CD4-positive, alpha-beta T cell treated with Interleukin-4 for 4 hours (primary cell): Measurements from ENCODE around the gene MUC4.
"Not testable (repeated sequence)": the region's sequence is repeated elsewhere in the genome, so short reads cannot be mapped to it uniquely, and the experiment has no call there.

Experiments
- DNase-seq: peaks from one replicate; pipeline ENCODE4 v3.0.0-alpha.2; 2020

Gene MUC4

DNA sequence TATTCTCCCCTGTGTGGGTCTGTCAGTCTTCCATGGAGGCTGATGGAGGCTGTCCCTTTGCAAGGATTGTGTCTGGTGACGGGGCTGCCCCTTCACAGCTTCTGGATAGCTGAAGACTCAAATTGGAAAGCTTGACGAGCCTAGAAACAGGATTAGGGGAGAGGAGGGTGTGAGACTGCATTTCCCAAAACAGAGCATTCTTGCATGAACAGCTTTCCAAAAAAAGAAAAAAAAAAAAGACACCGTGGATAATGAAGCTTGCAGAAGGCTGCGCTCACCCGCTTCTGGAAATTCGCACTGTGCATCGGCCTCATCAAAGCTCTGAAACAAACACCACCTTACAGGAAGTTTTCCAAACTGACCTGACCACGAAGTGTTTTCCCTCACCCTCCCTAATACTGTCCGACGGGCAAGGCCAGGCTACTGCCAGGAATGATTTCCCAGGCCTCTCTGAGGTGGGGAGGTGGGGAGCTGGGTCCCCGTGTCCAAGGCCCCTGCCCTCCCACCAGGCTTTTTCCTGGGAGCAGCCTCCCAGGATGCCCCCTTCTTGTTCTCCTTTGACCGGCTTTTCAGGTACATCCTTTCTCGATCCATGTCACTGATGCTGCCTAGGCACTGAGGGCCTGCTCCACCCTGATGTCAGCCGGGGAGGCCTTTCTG, 24.9 kb upstream of the MUC4 start:
- no peak for DNase-seq

GRCh38 chr3:195835791-195836190, 24.1 kb upstream of the MUC4 start:
- no peak for DNase-seq

- no peak for DNase-seq
These were observed 23.2 kb upstream of the MUC4 start for GRCh38 chr3:195834675-195835583.

DNA sequence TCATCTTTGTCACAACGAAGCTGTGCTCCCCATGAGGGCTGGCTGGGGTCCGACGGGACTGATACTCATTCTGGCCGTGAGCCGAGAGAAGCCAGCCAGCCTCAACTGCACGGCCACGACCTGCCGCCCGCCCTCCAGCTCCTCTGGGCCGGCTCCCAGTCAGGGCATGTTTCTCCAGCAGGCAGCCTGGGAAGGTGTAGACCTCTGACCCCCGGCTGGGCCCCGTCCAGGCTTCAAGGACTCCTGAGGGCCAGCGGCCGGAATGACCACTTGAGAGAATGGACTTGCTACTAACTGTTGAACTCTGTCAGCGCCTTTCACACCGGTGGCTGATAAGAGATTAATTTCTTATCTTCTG, 18.1 kb upstream of the MUC4 start:
- no peak for DNase-seq

DNA sequence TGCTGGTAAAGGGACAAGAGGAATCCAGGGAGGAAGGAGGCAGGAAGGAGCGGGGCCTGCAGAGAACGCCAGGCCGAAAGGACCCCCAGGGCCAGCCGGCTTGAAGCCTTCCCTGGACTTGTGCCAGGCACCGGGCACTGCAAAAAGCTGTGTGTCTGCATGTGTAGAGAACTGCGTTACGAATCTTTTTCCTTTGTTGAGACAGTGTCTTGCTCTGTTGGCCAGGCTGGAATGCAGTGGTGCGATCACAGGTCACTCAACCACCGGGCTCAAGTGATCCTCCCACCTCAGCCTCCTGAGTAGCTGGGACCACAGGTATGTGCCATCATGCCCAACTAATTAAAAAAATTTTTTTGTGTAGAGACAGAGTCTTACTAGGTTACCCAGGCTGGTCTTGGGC, 17.0 kb upstream of the MUC4 start:
- no peak for DNase-seq

DNA sequence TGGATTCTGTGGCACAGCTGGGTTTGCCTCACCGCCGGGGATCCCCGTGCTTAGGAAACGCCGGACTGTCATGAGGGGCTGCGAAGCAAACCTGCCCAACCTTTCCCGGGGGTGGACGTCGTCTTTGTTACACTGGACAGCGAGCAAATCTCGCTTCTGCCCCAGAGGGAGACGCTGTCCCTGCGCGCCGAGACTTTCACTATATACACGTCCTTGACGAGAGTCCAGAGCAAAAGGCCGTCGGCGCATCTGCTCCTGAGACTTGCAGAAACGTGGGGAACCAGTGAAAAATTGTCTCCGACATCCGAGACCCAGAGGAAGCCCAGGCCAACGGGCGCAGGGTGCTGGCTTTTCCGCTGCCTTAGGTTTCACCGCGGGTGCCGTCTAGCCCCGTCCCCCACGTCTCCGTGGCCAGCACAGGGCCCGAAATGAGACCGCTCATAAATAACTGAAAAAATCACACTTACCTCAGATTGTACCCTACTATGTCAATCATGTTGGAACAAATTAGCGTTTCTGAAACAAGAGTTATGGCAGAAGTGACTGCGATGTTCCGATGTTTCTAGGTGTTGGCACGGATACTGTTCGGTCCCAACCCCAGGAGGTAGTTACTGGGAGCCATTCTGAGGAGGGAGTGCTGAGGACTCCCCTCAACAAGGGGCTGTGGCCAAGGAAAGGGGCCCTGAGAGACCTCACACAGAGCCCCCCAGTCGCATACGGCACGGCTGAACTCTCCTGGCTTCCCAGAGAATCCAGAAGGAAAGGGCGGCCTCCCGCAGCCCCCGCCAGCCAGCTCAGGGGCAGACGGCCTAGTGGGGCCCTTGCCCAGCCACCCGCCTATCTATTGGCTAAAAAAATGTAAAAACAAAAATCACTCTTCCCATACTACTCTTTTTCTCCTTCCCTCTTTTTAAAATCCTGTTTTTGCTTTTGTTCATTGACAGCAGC, 14.4 kb upstream of the MUC4 start:
- no peak for DNase-seq

DNA sequence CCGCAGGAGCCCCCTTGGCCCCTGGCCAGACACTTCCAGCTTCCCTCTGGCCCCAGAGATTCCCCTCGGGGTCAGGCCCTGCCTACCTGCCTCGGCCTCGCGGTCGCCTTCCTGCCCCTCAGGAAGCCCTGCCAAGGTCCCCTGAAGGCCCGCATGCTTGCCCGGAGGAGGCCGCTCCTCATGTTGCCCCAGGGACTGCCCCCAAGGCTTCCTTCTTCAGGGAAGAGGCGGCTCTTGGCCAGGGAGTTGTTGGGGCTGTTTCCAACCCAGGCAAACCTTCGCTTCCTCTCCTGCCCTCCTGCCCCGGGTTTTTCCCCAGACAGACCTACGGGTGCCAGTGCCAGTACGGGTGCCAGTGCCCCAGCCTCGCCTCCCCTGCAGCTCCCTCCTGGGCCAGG, 13.5 kb upstream of the MUC4 start:
- DNase-seq = no peak

DNA sequence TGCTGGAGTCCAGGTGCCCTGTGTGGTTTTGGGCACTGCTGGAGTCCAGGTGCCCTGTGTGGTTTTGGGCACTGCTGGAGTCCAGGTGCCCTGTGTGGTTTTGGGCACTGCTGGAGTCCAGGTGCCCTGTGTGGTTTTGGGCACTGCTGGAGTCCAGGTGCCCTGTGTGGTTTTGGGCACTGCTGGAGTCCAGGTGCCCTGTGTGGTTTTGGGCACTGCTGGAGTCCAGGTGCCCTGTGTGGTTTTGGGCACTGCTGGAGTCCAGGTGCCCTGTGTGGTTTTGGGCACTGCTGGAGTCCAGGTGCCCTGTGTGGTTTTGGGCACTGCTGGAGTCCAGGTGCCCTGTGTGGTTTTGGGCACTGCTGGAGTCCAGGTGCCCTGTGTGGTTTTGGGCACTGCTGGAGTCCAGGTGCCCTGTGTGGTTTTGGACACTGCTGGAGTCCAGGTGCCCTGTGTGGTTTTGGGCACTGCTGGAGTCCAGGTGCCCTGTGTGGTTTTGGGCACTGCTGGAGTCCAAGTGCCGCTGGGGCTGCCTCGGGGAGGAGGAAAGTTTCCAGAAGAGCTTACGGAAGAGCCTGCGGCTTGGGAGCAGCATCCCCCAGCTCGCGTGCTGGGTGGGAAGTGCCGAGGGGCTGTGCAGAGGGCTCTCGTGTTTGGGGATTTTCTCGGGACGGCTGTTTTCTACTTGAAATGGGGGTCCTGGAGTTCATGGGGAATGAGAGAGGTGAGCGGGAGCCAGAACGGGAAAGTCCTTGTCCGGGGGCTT, 12.9 kb upstream of the MUC4 start:
- DNase-seq = not testable (repeated sequence)

GRCh38 chr3:195823999-195824398, 12.3 kb upstream of the MUC4 start:
- no peak for DNase-seq

GRCh38 chr3:195823280-195823679, 11.6 kb upstream of the MUC4 start:
- no peak for DNase-seq

DNA sequence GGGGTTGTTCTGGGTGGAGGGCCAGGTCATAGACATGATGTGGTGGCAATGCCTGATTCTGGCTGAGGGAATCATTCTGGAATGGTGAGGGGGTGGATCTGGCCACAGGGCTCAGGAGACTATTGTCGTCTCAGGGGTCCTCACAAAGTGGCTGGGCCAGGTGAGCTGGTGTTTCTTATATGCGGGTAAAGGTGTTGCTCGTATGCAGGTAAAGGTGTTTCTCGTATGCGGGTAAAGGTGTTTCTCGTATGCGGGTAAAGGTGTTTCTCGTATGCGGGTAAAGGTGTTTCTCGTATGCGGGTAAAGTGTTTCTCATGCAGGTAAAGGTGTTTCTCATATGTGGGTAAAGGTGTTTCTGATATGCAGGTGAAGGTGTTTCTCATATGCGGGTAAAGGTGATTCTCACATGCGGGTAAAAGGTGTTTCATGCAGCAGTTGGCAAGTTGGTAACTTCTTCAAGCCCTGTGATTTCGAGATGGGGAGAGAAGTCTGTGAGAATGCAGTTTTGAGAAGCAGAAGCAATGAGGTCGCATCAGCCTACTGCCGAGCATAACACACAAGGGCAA, 10.5 kb upstream of the MUC4 start:
- DNase-seq = no peak

- no peak for DNase-seq
These were observed 9.8 kb upstream of the MUC4 start for GRCh38 chr3:195821403-195822130.

GRCh38 chr3:195820901-195821300, 9.2 kb upstream of the MUC4 start:
- no peak for DNase-seq

DNA sequence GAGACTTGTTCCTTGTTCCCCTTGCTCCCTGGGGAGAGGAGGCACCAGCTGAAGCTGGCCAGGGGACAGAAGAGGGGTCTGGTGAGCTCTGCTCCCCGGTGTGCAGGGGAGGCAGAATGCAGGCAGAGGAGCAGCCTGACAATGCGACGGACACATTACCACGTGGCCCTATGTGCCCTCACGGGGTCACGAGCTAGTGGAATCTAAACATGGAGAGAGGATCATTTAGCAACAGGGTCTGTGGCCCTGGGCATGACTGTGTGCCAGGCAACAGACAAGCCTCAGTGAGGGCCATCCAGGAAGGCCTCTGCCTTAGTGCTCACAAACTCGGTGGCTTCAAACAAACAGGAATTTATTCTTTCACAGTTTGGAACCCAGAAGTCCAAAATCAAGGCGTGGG, 8.5 kb upstream of the MUC4 start:
- no peak for DNase-seq

GRCh38 chr3:195818301-195818700, 6.6 kb upstream of the MUC4 start:
- DNase-seq = no peak

DNA sequence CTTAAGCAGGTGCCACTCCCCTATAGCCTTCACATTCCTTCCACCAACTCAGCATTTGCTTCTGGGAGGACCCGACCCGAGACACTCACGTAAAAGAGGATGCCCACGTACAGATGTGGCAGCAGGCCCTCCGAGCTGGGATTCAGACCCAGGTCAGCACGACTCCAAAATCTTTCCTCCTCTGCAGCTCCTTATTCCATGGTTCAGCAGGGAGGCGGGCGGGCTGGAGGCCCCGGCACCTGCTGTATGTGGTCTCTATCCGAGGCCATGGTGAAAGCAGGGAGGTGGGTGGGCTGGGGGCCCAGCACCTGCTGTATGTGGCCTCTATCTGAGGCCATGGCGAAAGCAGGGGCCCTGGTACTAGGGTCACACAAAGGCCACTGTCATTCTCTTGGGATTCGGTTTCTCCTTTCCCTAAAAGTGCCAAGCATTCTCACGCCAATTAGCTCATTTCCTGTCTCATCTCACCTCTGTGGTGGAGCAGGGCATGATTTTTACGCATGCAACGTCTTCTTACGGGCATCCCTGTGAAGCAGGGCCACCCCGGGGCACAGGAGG, 5.9 kb upstream of the MUC4 start:
- DNase-seq = no peak

DNA sequence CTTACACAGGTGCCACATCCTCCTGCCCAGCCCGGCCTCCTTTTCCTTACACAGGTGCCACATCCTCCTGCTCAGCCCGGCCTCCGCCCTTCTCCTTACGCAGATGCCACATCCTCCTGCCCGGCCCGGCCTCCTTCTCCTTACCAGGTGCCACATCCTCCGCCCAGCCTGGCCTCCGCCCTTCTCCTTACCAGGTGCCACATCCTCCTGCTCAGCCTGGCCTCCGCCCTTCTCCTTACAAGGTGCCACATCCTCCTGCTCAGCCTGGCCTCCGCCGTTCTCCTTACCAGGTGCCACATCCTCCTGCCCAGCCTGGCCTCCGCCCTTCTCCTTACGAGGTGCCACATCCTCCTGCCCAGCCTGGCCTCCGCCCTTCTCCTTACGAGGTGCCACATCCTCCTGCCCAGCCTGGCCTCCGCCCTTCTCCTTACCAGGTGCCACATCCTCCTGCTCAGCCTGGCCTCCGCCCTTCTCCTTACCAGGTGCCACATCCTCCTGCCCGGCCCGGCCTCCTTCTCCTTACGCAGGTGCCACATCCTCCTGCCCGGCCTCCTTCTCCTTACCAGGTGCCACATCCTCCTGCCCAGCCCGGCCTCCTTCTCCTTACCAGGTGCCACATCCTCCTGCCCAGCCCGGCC, 4.7 kb upstream of the MUC4 start:
- not testable (repeated sequence) for DNase-seq

- DNase-seq = no peak
These were observed 3.5 kb upstream of the MUC4 start for GRCh38 chr3:195815169-195815771.

DNA sequence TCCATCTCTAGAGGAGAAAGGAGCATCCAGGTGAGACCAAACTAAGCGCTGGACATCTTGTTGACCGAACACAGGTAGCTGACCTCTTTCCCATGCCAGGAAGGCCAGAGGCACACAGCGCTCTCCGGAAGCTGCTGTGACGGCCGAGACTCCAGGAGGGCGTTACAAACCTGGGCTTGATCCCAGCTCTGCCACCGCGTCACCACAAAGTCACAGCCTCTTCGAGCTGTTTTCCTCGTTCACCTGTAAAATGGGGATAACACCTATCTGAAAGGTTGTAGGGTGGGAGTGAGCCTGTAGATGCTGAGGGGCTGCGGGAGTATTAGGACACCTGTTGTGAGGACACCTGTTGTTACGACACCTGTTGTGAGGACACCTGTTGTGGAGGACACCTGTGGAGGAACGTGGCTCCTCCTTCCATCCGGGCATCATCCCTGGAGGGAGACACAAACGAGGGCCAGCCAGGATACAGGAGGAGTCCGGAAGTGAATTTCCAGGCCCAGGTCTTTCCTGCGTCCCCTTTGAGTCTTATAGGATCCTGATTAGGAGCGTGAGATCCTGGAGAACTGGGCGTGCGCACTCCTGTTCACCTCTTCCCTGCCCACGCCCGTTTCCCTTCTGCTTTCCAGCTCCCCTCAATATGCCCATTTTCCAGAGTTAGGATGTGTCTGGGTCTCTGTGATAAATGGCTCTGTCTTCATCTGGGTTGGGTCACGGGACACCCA, 2.3 kb upstream of the MUC4 start:
- no peak for DNase-seq

- DNase-seq = no peak
These were observed 637 bp upstream of the MUC4 start for GRCh38 chr3:195812366-195812765.
